SU-DHL-6 (cell line): Measurements from ENCODE around the gene TBX22.
"Not testable (repeated sequence)": the region's sequence is repeated elsewhere in the genome, so short reads cannot be mapped to it uniquely, and the experiment has no call there.

Experiments
- EZH2phosphoT487 ChIP-seq: fragments of 200-600 bp; sonication (generic), shearing (Covaris generic); conservative IDR thresholded peaks from 2 replicates; pipeline ENCODE4 v1.6.1; 2018; ENCODE audit warnings: mild to moderate bottlenecking, antibody characterized with exemption, low read length, moderate library complexity, mixed read lengths
- TF ChIP-seq, protein P1 (sequence below): fragments of 200-600 bp; sonication (generic); IDR thresholded peaks from one replicate; pipeline ENCODE4 v1.5.1; 2017; ENCODE audit warnings: antibody characterized with exemption, mild to moderate bottlenecking, low read length, moderate library complexity; ENCODE audit not compliant: insufficient read depth, poor library complexity, severe bottlenecking

DNA sequence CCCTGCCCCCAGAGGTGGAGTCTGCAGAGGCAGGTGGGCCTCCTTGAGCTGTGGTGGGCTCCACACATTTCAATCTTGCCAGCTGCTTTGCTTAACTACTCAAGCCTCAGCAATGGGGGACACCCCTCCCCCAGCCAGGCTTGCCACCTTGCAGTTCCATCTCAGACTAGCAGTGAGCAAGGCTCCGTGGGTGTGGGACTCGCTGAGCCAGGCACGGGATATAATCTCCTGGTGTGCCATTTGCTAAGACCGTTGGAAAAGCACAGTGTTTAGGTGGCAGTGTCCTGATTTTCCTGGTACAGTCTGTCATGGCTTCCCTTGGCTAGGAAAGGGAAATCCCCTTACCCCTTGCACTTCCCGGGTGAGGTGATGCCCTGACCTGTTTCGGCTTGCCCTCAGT, 51.6 kb downstream of the TBX22 start:
- TF ChIP-seq, protein P1, sequence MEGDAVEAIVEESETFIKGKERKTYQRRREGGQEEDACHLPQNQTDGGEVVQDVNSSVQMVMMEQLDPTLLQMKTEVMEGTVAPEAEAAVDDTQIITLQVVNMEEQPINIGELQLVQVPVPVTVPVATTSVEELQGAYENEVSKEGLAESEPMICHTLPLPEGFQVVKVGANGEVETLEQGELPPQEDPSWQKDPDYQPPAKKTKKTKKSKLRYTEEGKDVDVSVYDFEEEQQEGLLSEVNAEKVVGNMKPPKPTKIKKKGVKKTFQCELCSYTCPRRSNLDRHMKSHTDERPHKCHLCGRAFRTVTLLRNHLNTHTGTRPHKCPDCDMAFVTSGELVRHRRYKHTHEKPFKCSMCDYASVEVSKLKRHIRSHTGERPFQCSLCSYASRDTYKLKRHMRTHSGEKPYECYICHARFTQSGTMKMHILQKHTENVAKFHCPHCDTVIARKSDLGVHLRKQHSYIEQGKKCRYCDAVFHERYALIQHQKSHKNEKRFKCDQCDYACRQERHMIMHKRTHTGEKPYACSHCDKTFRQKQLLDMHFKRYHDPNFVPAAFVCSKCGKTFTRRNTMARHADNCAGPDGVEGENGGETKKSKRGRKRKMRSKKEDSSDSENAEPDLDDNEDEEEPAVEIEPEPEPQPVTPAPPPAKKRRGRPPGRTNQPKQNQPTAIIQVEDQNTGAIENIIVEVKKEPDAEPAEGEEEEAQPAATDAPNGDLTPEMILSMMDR, result not testable (repeated sequence)
- TF ChIP-seq EZH2phosphoT487, result not testable (repeated sequence)
